ENCODE results near the gene ZC3H10. TPM values are rescaled to one million over a fixed set of nuclear protein-coding genes. Genes with fewer than 3 reads are reported as not detected.

Gene ZC3H10
- total RNA-seq, 1 experiment from 2014 or later: 4.4 TPM

DNA sequence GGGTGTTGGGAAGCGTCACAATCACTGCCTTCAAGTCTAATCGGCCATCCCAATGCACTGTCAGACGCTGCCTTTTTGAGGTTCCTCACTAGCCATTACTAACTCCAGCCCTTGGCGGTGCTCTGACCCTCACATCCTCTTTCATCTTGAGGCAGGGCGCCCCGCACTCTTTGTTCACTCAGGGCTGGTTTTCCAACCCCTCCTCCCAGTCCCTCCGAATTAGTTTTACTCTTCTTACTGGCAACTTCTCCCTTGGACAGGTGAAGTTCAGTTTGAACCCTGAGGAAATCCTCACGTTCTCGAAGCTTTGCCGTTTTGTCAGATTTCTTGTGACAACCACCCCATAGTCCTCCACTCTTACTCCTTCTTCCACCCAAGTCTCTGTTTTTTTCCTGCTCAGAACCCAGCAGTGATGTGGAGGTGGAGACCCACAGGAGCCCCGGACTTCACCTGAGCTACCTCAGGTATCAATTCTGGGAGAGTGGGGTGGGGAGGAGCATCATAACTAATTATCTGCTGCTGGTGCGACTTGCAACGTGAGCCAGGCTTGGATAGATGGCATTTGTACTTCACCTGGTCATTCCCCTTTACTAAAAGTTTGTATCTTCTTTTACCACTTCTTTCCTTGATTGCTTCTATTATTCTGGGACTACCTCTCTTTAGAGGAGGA is 757 bp downstream of the ZC3H10 start:
- intact Hi-C loops (cut with micrococcal nuclease; ENCODE audit: unreplicated experiment): loop anchor here (1.0 to 5.0 kb wide), 12 partner anchors 15 to 888 kb away; partner anchors contain the start of genes COQ10A, CS, MYL6 and NABP2
- Histone ChIP-seq H3K4me3 (peak overlapping the region; percentile 63), H3K4me2 (peak overlapping the region; percentile 91), H3K9me3 (ENCODE audit: insufficient read depth, low read depth) (no peaks in the 10 kb centered on the region), H3K4me1 (replicated peaks; ENCODE audit: insufficient read depth) (peaks cover 26% of the 10 kb centered on the region), H3K79me2 (ENCODE audit: low read depth) (peaks cover 19% of the 10 kb centered on the region), H4K20me1 (ENCODE audit: insufficient read depth) (no peaks in the 10 kb centered on the region), H3K27me3 (ENCODE audit: insufficient read depth, low read depth) (no peaks in the 10 kb centered on the region), H3K36me3 (ENCODE audit: low read depth) (peaks cover 6% of the 10 kb centered on the region; the same call in 1 of the 2 replicates), H3K9me2 (ENCODE audit: insufficient read depth) (no peaks in the 10 kb centered on the region), H3F3A (ENCODE audit: insufficient read depth, low read depth) (peaks cover 43% of the 10 kb centered on the region), H3K27ac (peak overlapping the region; percentile 38; the same call in 1 of the 2 replicates), H2AFZ (peak overlapping the region; percentile 71)
- TF ChIP-seq, protein P1, sequence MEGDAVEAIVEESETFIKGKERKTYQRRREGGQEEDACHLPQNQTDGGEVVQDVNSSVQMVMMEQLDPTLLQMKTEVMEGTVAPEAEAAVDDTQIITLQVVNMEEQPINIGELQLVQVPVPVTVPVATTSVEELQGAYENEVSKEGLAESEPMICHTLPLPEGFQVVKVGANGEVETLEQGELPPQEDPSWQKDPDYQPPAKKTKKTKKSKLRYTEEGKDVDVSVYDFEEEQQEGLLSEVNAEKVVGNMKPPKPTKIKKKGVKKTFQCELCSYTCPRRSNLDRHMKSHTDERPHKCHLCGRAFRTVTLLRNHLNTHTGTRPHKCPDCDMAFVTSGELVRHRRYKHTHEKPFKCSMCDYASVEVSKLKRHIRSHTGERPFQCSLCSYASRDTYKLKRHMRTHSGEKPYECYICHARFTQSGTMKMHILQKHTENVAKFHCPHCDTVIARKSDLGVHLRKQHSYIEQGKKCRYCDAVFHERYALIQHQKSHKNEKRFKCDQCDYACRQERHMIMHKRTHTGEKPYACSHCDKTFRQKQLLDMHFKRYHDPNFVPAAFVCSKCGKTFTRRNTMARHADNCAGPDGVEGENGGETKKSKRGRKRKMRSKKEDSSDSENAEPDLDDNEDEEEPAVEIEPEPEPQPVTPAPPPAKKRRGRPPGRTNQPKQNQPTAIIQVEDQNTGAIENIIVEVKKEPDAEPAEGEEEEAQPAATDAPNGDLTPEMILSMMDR (conservative IDR thresholded peaks at IDR 0.05): no peak
- DNase-seq: no peak
- no TSS peak for BruUV-seq (replicated peaks)
- ChIA-PET POLR2A (ENCODE audit: unreplicated experiment) (interaction anchor here (0.5 to 1.0 kb wide), 8 partner anchors 15 to 902 kb away, joined by 3 to 16 read pairs (median 4); partner anchors contain the start of genes COQ10A, RAB5B and RBMS2), CTCF (interaction anchor here (0.6 to 1.7 kb wide), 7 partner anchors 14 to 382 kb away, joined by 3 to 15 read pairs (median 5); partner anchors contain the start of genes PA2G4, RNF41 and SMARCC2)

DNA sequence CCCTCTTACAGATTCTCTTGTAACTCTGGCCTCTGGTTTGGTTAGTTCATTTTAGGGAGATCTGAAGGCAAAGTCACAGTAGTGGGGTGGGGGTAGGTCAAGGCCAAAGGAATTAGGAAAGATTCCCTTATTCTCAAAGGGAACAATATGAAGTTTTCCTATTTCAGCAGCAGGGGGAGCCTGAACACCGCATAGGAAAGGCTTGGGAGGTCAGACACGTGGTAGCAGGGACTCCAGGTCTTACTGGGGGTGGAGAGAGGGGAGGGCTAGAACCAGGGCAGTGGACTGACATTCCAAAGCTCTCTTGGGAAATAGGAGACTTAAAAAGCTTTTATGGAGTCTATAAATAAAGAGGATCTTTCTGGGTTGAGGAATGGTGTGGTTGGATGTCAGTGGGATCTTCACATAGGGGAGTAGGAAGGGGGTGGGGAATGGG is 1.3 kb downstream of the ZC3H10 start:
- Histone ChIP-seq H3K27ac (peak overlapping the region; percentile 38), H2AFZ (no peak overlapping the region), H3K4me3 (peak overlapping the region; percentile 63; the same call in 1 of the 2 replicates), H3F3A (ENCODE audit: insufficient read depth, low read depth) (peaks cover 38% of the 10 kb centered on the region), H3K27me3 (ENCODE audit: insufficient read depth, low read depth) (no peaks in the 10 kb centered on the region), H3K4me1 (replicated peaks; ENCODE audit: insufficient read depth) (peaks cover 26% of the 10 kb centered on the region), H4K20me1 (ENCODE audit: insufficient read depth) (no peaks in the 10 kb centered on the region), H3K36me3 (ENCODE audit: low read depth) (peaks cover 6% of the 10 kb centered on the region; the same call in 1 of the 2 replicates), H3K9me3 (ENCODE audit: insufficient read depth, low read depth) (no peaks in the 10 kb centered on the region), H3K9me2 (ENCODE audit: insufficient read depth) (no peaks in the 10 kb centered on the region), H3K79me2 (ENCODE audit: low read depth) (peaks cover 19% of the 10 kb centered on the region), H3K4me2 (peak overlapping the region; percentile 91)
- no peak for TF ChIP-seq EZH2 (IDR thresholded peaks at IDR 0.05; ENCODE audit: low read depth)
- TF ChIP-seq, protein P1 (conservative IDR thresholded peaks at IDR 0.05): peak; percentile 90
- BruUV-seq (replicated peaks): no TSS peak
- DNase-seq: peak; percentile 70 to 83
- ChIA-PET CTCF (interaction anchor here (0.5 to 1.7 kb wide), 9 partner anchors 9 to 634 kb away, joined by 3 to 7 read pairs (median 3); partner anchors contain the start of genes ESYT1, RNF41 and SMARCC2), POLR2A (ENCODE audit: unreplicated experiment) (interaction anchor here (0.5 to 0.7 kb wide), 3 partner anchors 58 to 147 kb away, joined by 3 to 10 read pairs (median 7); partner anchors contain the start of gene COQ10A)
- intact Hi-C loops (cut with micrococcal nuclease; ENCODE audit: unreplicated experiment): loop anchor here (1.0 to 5.0 kb wide), 11 partner anchors 38 to 888 kb away; partner anchors contain the start of genes COQ10A, CS, MYL6 and NABP2

DNA sequence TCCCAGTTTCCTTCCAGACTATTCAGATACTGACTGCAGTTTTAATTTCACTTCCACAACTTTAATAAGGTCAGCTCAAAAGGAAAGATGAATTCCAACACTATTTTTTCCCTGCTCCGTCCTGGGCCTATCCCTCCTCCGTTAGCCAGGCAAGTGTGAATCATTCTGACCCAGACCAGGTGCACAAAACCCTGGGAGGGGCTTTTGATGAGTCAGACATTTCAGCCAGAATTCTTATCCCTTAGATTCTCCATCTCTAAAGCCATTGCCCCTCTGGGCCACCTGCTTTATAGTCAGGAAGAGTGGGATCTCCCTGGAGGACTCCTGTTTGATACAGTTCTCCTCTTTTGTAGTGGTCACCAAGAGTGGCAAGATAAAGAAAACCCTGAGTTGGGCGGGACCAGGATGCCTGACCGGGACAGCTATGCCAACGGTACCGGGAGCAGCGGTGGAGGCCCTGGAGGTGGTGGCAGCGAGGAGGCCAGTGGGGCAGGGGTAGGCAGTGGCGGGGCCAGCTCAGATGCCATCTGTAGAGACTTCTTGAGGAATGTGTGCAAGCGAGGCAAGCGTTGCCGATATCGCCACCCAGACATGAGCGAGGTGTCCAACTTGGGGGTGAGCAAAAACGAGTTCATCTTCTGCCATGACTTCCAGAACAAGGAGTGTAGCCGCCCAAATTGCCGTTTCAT is 2.2 kb downstream of the ZC3H10 start:
- Histone ChIP-seq H3K4me1 (replicated peaks; ENCODE audit: insufficient read depth) (peaks cover 21% of the 10 kb centered on the region), H3K9me3 (ENCODE audit: insufficient read depth, low read depth) (no peaks in the 10 kb centered on the region), H2AFZ (no peak overlapping the region), H3K27me3 (ENCODE audit: insufficient read depth, low read depth) (no peaks in the 10 kb centered on the region), H3K27ac (peak overlapping the region; percentile 12; the same call in 1 of the 2 replicates), H3K4me2 (peak overlapping the region; percentile 91), H3K9me2 (ENCODE audit: insufficient read depth) (no peaks in the 10 kb centered on the region), H3F3A (ENCODE audit: insufficient read depth, low read depth) (peaks cover 29% of the 10 kb centered on the region), H3K4me3 (no peak overlapping the region; the same call in 1 of the 2 replicates), H3K36me3 (ENCODE audit: low read depth) (peaks cover 6% of the 10 kb centered on the region; the same call in 1 of the 2 replicates), H3K79me2 (ENCODE audit: low read depth) (peaks cover 19% of the 10 kb centered on the region), H4K20me1 (ENCODE audit: insufficient read depth) (no peaks in the 10 kb centered on the region)
- ChIA-PET POLR2A (ENCODE audit: unreplicated experiment) (interaction anchor here (0.6 to 0.7 kb wide), 2 partner anchors 59 to 101 kb away, joined by 3 to 6 read pairs; partner anchors contain the start of gene RNF41), CTCF (interaction anchor here (0.5 to 1.6 kb wide), 8 partner anchors 8 to 633 kb away, joined by 3 to 7 read pairs (median 3); partner anchors contain the start of genes ESYT1, RNF41 and SMARCC2)
- DNase-seq: peak in 1 of 2 experiments; percentile 18
- intact Hi-C loops (cut with micrococcal nuclease; ENCODE audit: unreplicated experiment): no loop called here
- BruUV-seq (replicated peaks): no TSS peak
- TF ChIP-seq, protein P1 (conservative IDR thresholded peaks at IDR 0.05): no peak
- no peak for TF ChIP-seq EZH2 (IDR thresholded peaks at IDR 0.05; ENCODE audit: low read depth)
